ENCODE results near the gene RERG. TPM values are rescaled to one million over a fixed set of nuclear protein-coding genes. Genes with fewer than 3 reads are reported as not detected.

Gene RERG
- total RNA-seq, 1 experiment from 2014 or later = not detected

GRCh38 chr12:15200641-15201040, 20.6 kb downstream of the RERG start:
- DNase-seq (ENCODE audit: low read depth, low spot score) (no peak), ATAC-seq (no peak)
- H3K4me1 ChIP-seq (ENCODE audit: control insufficient read depth, insufficient read depth, low read length) = no peaks in the 10 kb centered on the region
- ChIA-PET CTCF (no interaction called here), POLR2A (no interaction called here)
- TF ChIP-seq SIN3A (IDR thresholded peaks at IDR 0.05; ENCODE audit: borderline replicate concordance, insufficient read depth, low read depth, low read length) = no peak
- no peak for TF ChIP-seq CTCF (IDR thresholded peaks at IDR 0.05)
- no TSS peak for BruUV-seq (replicated peaks)
- no peak overlapping the region for H3K27ac ChIP-seq (ENCODE audit: low read length)
- no peaks in the 10 kb centered on the region for H3K27me3 ChIP-seq (ENCODE audit: control insufficient read depth, insufficient read depth, low read length)
- intact Hi-C loops (cut with micrococcal nuclease; ENCODE audit: unreplicated experiment) = no loop called here
- H3K4me3 ChIP-seq (ENCODE audit: low read depth in 2 of 2, low read length in 2 of 2) = no peak overlapping the region
- no peaks in the 10 kb centered on the region for H3K36me3 ChIP-seq (ENCODE audit: control insufficient read depth, insufficient read depth, low read length)
- no peaks in the 10 kb centered on the region for H3K9me3 ChIP-seq (ENCODE audit: control insufficient read depth, insufficient read depth, low read depth, low read length)
- in situ Hi-C loops (cut with HindIII; ENCODE audit: low pct_unique_long_range_greater_than_20kb, low sequenced_read_pairs) = no loop called here

- Histone ChIP-seq H3K4me3 (ENCODE audit: low read depth in 2 of 2, low read length in 2 of 2) (no peak overlapping the region), H3K4me1 (ENCODE audit: control insufficient read depth, insufficient read depth, low read length) (no peaks in the 10 kb centered on the region), H3K36me3 (ENCODE audit: control insufficient read depth, insufficient read depth, low read length) (no peaks in the 10 kb centered on the region), H3K27me3 (ENCODE audit: control insufficient read depth, insufficient read depth, low read length) (no peaks in the 10 kb centered on the region), H3K9me3 (ENCODE audit: control insufficient read depth, insufficient read depth, low read depth, low read length) (no peaks in the 10 kb centered on the region), H3K27ac (ENCODE audit: low read length) (no peak overlapping the region)
- no peak for DNase-seq (ENCODE audit: low read depth, low spot score)
- intact Hi-C loops (cut with micrococcal nuclease; ENCODE audit: unreplicated experiment) (no loop called here), in situ Hi-C loops (cut with HindIII; ENCODE audit: low pct_unique_long_range_greater_than_20kb, low sequenced_read_pairs) (no loop called here)
- BruUV-seq (replicated peaks) = no TSS peak
- TF ChIP-seq REST (IDR thresholded peaks at IDR 0.05; ENCODE audit: insufficient read depth in 1 of 2, low read depth in 2 of 2, low read length in 1 of 2) (no peak), CTCF (IDR thresholded peaks at IDR 0.05) (no peak), TCF7L2 (IDR thresholded peaks at IDR 0.05; ENCODE audit: low read depth, low read length) (no peak), POLR2AphosphoS5 (IDR thresholded peaks at IDR 0.05; ENCODE audit: low read depth, low read length) (no peak), SIN3A (IDR thresholded peaks at IDR 0.05; ENCODE audit: borderline replicate concordance, insufficient read depth, low read depth, low read length) (no peak)
- ChIA-PET CTCF (no interaction called here), POLR2A (no interaction called here)
- ATAC-seq = no peak
Measured at GRCh38 chr12:15199930-15200329, 21.3 kb downstream of the RERG start.

Data from Panc1 (cell line).